NCI-H2029 treated with DMSO at 0.1 percent for 48 hours (cell line): ENCODE data around the gene ABCA12.

Experiments used
- DNase-seq: peaks from one replicate; lab custom pipeline; 2025; lab: John Stamatoyannopoulos, UW

Gene ABCA12

GRCh38 chr2:215119847-215120246, 18.6 kb downstream of the ABCA12 start:
- no peak for DNase-seq

DNA sequence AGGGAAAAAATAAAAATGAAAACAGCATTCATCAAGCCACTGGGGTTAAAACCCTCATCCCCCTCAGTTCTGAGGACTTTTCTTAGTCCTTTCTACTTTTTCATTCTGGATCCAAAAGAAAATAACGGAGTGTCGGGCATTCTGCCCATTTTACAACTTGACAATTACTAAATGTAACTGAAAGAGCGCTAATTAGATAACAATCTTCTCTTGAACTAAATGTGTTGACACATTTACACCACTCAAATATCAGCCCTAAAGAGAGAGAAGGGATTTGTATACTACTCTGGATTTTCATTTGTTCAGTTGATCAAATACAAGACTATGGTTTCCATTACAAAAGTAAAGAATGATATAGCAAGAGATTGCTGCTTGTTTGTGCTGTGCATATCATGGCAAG, 27.5 kb downstream of the ABCA12 start:
- DNase-seq = no peak

GRCh38 chr2:215107216-215108056, 31.0 kb downstream of the ABCA12 start:
- no peak for DNase-seq

DNA sequence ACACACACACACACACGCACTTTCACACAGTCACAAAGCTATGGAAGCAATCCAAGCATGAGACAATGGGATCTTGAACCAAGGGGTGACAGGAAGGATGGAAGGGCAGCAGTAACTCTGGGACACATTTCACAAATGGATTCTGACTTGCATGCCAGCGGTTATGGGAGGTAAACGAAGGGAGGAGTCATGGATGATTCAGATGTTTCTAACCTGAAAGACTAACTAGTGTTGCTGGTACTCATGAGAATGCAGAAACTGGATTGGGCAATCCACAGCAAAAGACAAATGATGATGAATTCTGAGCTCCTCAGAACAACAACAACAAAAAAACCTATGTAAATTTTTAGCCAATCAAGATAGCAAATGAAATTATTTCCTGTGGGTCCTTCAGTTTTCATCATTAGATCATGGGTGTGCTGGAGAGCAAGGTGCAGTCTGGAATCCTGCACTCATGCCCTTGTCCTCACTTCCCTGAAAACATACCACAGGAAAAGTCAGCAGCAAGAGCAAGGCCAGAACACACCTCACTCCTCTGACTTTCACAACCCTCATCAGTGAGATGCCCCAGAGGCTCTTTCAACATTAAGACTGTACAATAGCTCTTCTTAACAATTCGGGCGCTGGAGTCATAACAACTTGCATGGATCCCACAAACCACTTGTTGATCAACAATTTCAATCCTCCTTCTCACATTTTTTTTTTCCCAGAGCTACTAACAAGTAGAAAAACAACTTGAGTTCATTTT, 32.6 kb downstream of the ABCA12 start:
- DNase-seq = no peak

DNA sequence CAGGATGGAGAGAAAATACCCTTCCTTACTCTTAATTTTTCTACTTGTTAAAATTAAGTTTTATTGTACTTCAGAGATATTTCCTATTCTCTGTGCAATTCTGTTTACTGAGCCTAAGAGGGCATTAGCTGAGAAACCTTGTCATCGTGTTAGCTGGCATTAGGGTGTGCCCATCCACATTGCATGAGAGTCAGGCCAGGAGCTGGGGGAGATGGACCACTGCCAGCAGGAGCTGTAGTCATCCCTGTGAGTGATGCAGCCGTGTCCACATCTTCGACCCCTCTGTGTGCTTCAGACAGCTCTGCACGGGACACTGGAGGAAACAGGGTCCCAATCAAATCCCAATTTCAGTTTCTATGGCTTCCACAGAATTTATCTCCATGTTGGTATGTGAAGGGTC, 34.2 kb downstream of the ABCA12 start:
- no peak for DNase-seq

- no peak for DNase-seq
These were observed 39.6 kb downstream of the ABCA12 start for GRCh38 chr2:215098875-215099274.

- DNase-seq = no peak
These were observed 54.3 kb downstream of the ABCA12 start for GRCh38 chr2:215084080-215084479.

DNA sequence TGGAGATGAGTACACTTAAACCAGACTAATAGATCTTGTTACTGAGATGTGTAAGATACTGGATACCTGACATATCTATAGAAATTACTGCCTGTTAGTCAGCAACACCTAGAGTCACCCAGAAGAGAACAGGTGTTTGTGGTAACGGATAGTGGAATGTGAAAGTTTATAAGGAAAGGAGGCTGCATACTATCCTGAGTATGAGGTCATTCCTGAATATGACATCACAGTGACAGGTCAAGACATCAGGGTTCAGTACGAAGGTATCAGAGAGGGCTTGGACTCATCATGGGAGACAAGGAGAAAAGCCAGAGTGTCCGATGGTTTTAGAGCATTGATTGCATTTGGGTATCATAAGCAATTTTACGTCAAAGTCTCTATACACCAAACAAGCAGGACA, 55.3 kb downstream of the ABCA12 start:
- DNase-seq = no peak

- no peak for DNase-seq
These were observed 56.0 kb downstream of the ABCA12 start for GRCh38 chr2:215082446-215082845.

- no peak for DNase-seq
These were observed 57.9 kb downstream of the ABCA12 start for GRCh38 chr2:215080545-215080944.

DNA sequence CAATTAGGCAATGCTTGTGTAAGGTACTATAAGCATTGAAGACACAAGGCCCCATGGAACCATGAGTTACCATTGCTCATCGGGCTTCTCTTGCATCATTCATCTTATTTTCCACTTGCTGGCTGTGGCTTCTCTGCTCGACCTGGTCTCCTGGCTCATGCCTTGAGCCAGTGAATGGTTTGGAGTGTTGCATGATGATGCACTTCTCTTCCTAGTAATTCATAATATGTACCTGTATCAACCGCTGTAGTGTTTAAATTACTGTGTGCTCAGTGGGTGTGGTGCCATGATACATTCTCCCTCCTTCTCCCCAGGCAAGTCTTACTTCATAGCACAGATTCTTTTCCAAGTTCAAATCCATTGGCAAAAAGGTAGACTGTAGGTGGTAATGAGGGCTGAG, 66.8 kb downstream of the ABCA12 start:
- DNase-seq = no peak

DNA sequence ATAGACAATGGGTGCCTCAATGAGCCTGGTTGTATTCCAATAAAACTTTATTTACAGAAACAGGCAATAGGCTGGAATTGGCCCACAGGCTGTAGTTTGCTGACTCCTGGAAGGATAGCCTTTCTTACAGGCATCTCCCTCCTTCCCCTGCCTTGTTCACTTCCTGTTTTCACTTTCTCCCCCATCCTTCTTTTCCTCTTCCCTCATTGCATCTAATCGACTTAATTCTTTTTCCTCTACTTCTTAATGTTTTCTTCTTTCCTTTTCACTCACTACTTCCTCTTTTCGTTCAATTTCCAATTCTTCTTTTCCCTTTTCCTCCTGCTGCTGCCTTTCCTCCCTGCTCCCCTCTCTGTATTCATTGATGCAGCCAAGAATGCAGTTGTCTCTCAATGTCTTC, 70.0 kb downstream of the ABCA12 start:
- no peak for DNase-seq

DNA sequence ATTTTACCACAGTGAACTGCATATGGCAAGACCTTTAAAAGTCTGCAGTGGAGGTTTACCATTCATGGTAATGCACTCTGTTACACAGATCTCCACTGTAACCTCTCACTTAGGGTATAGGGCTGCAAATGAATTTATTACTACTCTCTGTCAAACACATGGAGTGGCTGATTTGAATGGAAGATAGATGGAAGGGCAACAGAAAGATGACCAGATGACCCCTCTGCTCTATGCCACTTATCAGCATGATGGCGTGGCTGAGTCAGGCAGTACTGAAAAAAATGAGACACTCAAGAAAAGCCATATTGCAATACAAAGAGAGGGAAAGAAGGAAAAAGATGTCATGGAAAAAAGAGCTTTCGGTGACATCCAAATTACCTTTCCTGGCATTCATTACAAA, 72.3 kb downstream of the ABCA12 start:
- DNase-seq = no peak

DNA sequence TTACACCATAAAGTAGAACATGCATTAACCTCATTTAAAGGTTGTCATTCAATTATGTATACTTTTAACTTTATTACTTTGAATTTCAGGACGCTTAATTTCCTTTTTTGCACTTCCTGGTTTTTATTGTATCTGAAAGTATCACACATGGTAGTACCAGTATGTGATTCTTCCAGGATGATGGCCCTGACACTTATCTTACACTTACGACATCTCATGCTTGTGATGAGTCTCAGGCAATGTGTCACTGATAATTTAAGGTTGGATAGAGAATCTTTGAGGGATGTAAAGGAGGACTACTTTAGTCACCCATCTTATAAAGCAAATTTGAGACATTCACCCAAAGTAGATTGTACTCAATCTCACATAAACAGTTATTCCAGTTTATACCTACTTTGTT, 74.9 kb downstream of the ABCA12 start:
- no peak for DNase-seq

DNA sequence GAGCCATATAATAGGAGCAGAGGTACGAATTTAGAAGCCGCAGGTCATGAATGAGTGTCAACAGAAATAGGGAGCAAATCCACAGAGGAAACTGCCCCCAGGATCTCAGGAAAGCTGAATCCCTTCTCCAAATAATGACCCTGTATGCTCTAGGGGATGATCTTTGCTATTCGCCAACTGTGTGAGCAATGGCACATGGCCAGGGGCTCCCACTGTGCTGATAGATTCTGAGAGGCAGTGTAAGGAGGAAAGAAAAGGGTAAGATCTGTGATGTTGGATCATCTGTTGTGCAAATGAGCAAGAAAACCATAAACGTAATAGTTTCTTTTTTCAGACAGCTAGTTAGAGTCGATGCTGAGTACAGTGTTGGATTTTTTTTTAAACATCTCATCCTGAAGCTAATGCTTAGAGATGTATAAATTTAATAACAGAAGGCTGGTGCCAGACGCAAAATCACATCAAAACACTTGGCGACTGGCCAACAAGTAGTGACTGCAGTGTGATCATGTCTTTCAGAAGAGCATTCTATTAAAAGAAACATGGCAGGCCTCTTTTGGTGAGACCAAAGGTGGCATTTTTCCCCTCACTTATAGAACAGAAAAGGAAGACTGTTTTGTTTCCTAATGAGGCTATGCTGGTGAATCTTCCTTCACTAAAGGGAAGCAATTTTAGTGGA, 77.4 kb downstream of the ABCA12 start:
- DNase-seq = no peak

- DNase-seq = no peak
These were observed 78.7 kb downstream of the ABCA12 start for GRCh38 chr2:215059724-215060123.

- no peak for DNase-seq
These were observed 82.5 kb downstream of the ABCA12 start for GRCh38 chr2:215055891-215056290.

DNA sequence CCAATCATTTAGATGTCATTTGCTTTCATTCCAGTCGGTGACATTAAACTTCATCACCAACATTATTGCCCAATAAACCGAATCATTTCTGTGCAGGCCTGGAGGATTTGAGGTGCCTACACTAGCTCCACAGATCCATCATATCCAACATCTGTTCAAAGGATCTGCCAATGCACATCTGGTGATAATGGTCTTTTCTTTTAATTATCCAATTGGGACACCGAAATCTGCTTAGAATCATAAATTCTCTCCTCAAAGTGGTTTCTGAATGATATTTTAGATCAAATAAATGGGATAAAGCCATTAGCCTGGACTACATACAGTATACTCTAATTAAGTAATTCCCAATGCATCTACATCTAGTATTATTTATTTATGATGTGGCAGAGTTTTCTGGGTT, 85.6 kb downstream of the ABCA12 start:
- no peak for DNase-seq

GRCh38 chr2:215052404-215052803, 86.0 kb downstream of the ABCA12 start:
- DNase-seq = no peak

DNA sequence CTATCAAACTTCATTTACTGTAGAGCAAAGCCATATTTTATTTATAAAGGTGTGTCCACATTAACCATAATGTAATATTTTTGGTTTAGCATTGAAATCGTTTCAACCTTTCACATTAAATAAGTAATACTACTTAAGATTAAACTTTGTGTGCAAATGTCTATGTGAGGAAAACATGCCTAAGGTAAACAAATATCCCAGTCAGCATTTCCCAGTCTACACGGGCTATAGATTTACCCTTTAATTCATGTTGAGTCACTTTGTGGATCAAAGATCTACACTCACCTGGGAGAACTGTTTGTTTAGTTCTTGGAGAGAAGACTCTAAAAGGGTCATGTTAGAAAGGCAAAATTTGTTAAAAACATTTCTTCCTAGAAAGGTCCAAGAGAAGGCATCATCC, 89.1 kb downstream of the ABCA12 start:
- no peak for DNase-seq

DNA sequence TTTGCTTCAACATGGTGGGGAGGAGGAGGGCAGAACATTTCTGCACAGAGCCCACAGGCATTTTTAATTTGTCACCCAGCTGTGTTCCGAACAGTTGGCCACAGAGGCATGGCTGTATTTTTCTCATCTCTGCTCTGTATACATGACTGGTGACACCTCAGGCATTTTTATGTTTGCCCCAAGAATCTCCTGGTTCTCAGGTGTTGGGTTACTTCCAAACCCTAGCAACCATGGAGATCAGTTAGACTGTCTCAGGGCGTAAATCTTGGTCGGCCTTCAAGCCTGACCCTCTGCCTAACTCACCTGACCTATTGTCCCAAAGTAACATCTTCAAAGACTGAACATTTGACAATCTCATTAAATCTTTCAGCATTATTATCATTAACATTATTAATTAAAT, 100.0 kb downstream of the ABCA12 start:
- no peak for DNase-seq

- DNase-seq = no peak
These were observed 102.1 kb downstream of the ABCA12 start for GRCh38 chr2:215036314-215036713.

DNA sequence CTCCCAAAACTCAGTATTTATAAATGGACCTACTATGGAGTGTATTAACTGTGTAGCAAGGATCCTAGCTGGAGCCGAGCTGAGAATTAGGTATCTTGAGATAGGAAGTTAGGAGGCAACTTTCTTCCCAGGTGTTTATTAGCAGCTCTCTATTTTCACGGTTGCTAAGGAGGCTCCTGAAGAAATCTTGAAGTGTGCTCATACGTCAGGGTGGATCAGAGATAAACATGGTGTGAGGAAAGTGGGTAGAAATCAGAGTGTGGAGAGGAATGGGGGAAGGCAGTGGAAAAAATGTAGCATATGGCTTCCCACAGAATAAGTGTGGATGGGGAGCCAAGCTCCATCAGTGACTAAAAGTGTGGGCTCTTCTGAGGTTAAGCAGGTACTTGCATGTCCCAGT, 104.3 kb downstream of the ABCA12 start:
- DNase-seq = no peak
